HG03565 (cell line): ENCODE data around the gene IMP4.

ENCODE experiments used
- ATAC-seq: cut with Tn5 transposase; IDR thresholded peaks from one replicate; pipeline ENCODE4 v1.9.1; 2021; ENCODE audit warnings: mild to moderate bottlenecking, moderate library complexity; ENCODE audit not compliant: unreplicated experiment

IMP4 gene

DNA sequence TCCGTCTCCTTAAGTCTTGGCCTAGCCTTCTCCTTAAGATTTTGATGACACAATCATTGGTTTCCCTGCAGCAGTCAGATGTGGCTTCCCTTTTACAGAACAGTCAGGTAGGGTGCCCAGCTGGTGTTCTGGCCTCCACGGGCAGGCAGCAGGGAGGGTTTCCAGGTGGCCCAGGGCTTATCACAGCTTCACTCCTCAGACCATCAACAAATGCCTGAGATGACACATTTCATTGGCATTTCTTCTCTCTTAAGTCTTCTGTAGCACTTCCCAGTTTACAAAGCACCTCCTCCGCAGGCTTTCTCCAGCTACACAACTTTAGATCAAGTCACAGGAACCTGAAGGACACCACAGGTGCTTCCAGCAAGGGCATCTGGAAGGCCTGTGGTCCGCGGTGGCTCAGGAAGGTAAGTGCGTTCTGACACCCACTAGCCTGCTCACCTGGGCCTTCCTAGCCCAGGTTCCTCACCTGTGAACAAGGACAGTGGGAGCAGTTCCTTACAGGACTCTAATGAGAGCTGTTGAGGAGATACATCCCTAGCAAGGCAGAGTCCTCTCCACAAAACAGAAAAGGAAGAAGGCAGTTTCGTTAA is 50.7 kb downstream of the IMP4 start:
- no peak for ATAC-seq
